ENCODE results near the gene MANBA.
"Not testable (repeated sequence)": the region's sequence is repeated elsewhere in the genome, so short reads cannot be mapped to it uniquely, and the experiment has no call there.

Gene MANBA

DNA sequence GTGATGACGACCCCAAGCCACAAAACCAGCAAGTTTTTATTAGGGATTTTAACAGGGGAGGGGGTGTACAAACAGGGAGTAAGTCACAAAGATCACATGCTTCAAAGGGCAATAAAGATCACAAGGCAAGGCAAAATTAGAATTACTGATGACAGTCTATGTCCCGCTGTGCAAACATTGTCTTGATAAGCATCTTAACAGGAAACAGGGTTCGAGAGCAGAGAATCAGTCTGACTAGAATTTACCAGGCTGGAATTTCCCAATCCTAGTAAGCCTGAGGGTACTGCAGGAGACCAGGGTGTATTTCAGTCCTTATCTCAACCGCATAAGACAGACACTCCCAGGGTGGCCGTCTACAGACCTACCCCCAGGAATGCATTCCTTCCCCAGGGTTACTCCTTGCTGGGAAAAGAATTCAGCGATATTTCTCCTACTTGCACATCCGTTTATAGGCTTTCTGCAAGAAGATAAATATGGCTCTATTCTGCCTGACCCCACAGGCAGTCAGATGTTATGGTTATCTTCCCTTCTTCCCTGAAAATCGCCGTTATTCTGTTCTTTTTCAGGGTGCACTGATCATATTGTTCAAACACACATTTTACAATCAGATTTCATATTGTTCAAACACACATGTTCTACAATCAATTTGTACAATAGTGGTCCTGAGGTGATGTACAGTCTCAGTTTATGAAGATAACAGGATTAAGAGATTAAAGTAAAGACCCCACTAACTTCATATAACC, 41.8 kb downstream of the MANBA start:
- DNase-seq: not testable (repeated sequence)

- no peak for DNase-seq
Measured at GRCh38 chr4:102717448-102718092, 43.2 kb downstream of the MANBA start.

GRCh38 chr4:102715057-102715456, 45.7 kb downstream of the MANBA start:
- no peak for DNase-seq

DNA sequence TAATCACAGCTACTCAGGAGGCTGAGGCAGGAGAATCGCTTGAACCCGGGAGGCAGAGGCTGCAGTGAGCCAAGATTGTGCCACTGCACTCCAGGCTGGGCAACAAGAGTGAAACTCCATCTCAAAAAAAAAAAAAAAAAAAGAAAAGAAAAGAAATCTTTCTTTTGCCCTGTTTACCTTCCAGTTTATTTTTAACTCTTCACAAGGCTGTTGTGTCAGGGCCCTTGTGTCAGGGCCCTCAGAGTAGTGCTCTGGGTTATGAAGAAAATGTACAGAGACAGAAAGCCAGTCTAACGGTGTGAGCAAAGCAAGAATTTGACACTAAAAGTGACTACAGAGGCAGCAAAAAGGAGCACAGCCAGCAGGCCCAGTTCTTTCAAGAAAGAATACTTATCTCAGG, 47.0 kb downstream of the MANBA start:
- DNase-seq: not testable (repeated sequence)

DNA sequence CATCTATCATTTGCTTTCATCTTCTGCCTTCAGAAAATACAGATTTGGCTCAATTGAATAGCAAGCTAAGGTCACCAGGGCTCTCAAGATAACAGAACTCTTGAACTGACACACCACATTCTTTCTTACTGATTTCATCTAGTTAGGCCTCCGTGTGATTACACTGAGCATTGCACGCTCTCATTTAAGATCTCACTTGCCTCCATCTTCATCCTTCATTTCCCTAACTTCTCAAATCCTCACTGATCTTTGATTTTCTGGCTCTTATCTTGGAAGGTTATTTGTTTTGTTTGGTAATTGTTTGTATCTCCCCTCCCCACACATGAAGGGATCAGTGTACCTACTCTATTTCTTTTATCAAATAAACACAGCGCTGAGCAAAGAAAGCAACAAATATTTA, 47.7 kb downstream of the MANBA start:
- no peak for DNase-seq

- DNase-seq: no peak
Measured at GRCh38 chr4:102710986-102711385, 49.8 kb downstream of the MANBA start.

DNA sequence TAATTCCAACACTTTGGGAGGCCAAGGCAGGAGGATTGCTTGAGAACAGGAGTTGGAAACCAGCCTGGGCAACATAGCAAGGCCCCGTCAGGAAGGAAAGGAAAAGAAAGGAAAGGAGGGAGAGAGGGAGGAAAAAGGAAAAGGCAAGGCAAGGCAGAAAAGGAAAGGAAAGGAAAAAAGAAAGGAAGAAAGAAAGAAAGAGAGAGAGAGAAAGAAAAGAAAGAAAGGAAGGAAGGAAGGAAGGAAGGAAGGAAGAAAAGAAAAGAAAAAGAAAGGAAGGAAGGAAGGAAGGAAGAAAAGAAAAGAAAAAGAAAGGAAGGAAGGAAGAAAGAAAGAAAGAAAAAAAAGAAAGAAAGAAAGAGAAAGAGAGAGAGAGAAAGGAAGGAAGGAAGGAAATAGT, 51.7 kb downstream of the MANBA start:
- DNase-seq: not testable (repeated sequence)

DNA sequence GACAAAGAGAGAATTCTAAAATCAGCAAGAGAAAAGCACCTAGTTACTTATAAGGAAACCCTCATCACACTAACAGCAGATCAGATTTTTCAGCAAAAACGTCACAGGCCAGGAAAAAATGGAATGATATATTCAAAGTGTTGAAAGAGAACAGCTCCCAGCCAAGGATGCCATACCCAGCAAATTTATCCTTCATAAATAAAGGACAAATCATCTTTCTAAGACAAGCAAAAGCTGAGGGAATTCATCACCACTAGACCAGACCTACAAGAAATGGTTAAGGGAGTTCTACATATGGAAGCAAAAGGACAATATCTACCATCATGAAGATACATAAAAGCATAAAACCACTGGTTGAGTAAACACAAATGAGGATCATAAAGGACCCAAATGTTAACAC, 53.6 kb downstream of the MANBA start:
- no peak for DNase-seq

- no peak for DNase-seq
Measured at GRCh38 chr4:102705391-102705935, 55.3 kb downstream of the MANBA start.

DNA sequence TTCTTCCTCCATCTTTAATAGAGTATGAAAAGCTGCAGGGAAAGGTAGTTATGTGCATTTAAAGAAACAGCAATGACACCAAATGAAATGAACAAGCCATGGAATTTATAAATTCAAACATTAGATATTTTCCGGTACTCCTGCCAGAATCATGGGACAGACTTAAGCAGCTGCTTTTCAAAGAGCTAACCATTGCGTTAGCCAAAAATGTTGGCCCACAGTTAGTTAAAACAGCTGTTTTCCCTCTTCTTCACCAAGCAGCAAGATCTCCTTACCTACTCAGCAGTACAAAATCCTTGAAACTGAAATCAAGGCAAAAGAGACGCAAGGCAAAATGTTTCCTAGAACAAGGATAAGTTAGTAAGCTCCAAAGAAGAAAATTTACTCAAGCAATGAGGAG, 64.0 kb downstream of the MANBA start:
- DNase-seq: no peak

- DNase-seq: no peak
Measured at GRCh38 chr4:102694791-102695190, 66.0 kb downstream of the MANBA start.

DNA sequence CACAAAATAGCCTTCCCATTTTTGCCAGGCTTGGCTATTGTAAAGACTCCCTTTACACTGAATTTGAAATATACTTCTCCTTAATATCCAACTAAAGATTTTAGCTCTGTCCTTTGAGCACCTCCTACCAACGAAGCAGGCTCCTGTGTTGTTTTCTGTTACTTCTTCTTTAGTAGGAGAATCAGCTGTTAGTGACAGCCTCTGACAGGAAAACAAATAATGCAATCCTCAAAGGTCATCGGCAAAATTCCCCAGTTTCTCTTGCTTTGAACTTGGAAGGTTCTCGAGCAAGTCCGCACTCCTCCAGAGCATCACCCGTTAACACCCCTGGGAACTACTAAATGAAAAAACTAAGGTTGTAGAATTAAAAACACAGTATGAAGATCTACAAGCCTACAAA, 66.9 kb downstream of the MANBA start:
- no peak for DNase-seq

DNA sequence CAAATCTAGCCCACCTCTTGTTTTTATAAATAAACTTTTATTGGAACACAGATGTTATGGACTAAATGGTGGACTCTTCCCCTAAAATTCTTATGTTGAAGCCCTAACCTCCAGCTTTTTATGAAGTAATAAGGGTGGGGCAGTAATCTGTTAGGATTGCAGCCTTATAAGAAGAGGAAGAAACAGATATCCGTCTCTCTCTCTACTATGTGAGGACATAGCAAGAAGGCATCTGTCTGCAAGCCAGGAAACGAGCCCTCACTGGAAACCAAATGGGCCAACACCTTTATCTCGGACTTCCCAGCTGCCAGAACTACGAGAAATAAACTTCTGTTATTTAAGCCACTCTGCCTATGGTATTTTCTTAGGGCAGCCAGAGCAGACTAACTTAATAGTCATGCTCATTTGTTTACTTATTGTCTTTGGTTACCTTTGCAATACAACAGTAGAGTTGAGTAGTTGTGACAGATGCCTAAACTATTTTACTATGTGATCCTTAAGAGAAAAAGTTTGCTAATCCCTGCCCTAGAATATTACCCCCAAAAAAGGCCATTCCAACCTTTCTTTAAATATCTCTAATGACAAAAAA, 67.4 kb downstream of the MANBA start:
- DNase-seq: no peak

- DNase-seq: no peak
Measured at GRCh38 chr4:102692474-102692873, 68.3 kb downstream of the MANBA start.

GRCh38 chr4:102687982-102688433, 72.8 kb downstream of the MANBA start:
- no peak for DNase-seq

DNA sequence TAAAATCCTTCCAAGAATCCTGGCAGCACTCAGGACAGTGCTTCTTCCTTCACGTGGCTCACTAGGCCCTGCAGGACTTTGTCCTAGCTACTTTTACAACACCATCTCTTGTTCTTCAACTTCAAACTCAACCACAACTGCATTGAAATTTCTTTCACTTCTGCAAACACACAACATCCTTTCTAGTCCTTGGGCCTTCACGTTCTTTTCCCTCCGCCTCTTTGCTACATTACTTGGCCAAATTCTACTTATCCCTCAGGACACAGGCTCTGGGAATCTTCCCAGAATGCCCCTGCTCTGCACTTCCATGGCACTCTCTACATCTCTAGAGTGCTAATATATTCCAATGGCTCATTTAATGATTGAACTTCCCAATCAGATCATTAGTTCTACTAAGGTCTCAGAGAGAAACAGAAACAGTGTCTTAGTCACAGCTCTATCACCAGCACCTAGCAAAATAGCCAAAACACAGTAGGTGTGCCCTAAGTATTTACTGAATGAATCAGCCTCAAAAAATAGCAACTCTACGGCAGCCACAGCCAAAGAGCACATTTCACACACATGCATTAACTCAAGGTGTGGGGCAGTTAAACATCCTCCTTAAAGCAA, 73.3 kb downstream of the MANBA start:
- no peak for DNase-seq

DNA sequence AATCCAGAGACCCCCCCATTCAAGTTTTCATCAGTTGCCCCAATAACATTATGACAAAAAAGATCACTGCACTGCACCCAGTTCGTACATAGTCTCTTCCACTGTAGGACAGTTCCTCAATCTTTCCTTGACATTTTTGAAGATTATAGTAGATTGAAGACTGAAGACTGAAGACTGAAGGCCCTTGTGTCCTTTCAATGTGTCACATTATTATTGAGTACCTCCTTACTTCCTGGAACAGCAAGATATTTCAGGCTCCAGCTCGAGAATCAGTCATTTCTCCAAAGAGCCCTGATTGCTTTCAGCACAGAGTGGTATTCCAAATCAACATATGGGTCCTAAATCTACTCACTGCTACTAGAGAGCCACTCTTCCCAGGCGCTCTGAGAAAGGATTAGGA, 75.0 kb downstream of the MANBA start:
- DNase-seq: no peak

- no peak for DNase-seq
Measured at GRCh38 chr4:102684610-102685052, 76.1 kb downstream of the MANBA start.

DNA sequence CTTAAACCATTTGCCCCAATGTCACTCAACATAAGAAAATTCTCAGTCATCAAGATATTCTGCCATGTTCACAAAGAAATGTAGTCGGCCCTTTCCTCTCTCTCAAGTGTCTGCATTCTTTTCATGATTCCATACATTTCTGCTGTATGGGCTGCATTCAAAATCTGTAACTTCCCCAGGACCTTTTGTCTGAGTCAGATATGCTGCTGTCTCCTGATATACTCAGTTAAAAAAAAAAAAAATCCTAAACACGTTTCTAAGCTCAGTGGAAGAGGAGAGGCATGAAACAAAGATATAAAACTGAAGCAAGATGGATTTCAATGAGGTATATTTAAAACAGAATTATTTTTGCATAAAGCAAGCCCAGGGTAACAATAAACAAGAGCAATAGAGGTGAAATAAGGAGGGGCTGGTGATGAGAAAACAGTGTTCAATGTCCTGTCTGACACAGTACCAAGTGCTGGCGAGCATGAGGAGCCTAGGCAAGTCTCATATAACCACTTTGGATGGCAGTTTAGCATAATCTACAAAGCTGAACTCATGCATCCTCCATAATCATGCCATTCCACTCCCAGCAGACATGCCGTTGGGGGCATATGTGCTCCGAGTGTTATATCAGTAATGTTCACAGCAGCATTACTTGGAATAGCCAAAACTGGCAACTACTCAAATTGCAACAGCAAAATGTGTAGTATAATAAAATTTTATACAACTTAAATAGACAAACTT, 76.7 kb downstream of the MANBA start:
- no peak for DNase-seq

GRCh38 chr4:102678695-102679335, 82.0 kb downstream of the MANBA start:
- no peak for DNase-seq

- DNase-seq: no peak
Measured at GRCh38 chr4:102678107-102678506, 82.7 kb downstream of the MANBA start.

- no peak for DNase-seq
Measured at GRCh38 chr4:102675141-102675540, 85.6 kb downstream of the MANBA start.
